H1 (cell line): ENCODE measurements around the gene G6PC3. TPM values are rescaled to one million over a fixed set of nuclear protein-coding genes. Genes with fewer than 3 reads are reported as not detected.

ENCODE experiments used
- CTCF ChIA-PET: fragments of 300-600 bp; sonication (Branson Sonifier 250); formaldehyde crosslinking; loops from one replicate; lab custom pipeline; 2021; ENCODE audit not compliant: partially characterized antibody; lab: Charles Lee
- POLR2A ChIA-PET: fragments of 300-600 bp; sonication (Branson Sonifier 250); formaldehyde crosslinking; loops from one replicate; lab custom pipeline; 2021; ENCODE audit warnings: inconsistent platforms; ENCODE audit not compliant: partially characterized antibody; lab: Charles Lee
- DNase-seq, 2 experiments: peaks; one replicate each; pipeline versions ENCODE4 v3.0.0 to v3.0.0-alpha.2; 2010 to 2022; ENCODE audit warnings: low spot score in 2 of 2, low read depth in 1 of 2, mixed read lengths in 1 of 2
- FAIRE-seq: peaks from 2 replicates; lab custom pipeline; 2011; peaks lifted over from hg19 to GRCh38; lab: Jason Lieb, UNC
- H2AFZ ChIP-seq: 2 replicates; pipeline ENCODE4 v1.8.1; 2012; ENCODE audit warnings: low read length, inconsistent platforms
- H2AK5ac ChIP-seq: 2 replicates; pipeline ENCODE4 v1.6.1; 2013; ENCODE audit warnings: low read depth, low read length
- H2BK120ac ChIP-seq: replicated peaks from 2 replicates; pipeline ENCODE3; 2013; ENCODE audit warnings: low read depth, low read length, inconsistent platforms
- H2BK12ac ChIP-seq: 2 replicates; pipeline ENCODE4 v1.6.1; 2013; ENCODE audit warnings: low read depth, low read length
- H2BK15ac ChIP-seq: 2 replicates; pipeline ENCODE4 v1.6.1; 2013; ENCODE audit warnings: low read length
- H2BK20ac ChIP-seq: 2 replicates; pipeline ENCODE4 v1.6.1; 2013; ENCODE audit warnings: low read length
- H2BK5ac ChIP-seq: 2 replicates; pipeline ENCODE4 v1.6.1; 2013; ENCODE audit warnings: low read depth, low read length
- H3K14ac ChIP-seq: 2 replicates; pipeline ENCODE4 v1.6.1; 2013; ENCODE audit warnings: inconsistent platforms; ENCODE audit not compliant: insufficient read length
- H3K18ac ChIP-seq: 2 replicates; pipeline ENCODE4 v1.6.1; 2013; ENCODE audit warnings: low read length; ENCODE audit errors: extremely low read depth
- H3K23ac ChIP-seq: 2 replicates; pipeline ENCODE4 v1.6.1; 2013; ENCODE audit warnings: inconsistent platforms; ENCODE audit not compliant: insufficient read length
- H3K23me2 ChIP-seq: 2 replicates; pipeline ENCODE4 v1.6.1; 2013; ENCODE audit warnings: low read depth, low read length
- H3K27ac ChIP-seq: 2 replicates; pipeline ENCODE4 v1.6.1; 2011; ENCODE audit warnings: low read depth, low read length, inconsistent platforms
- H3K27me3 ChIP-seq, 4 experiments: replicated peaks in 1 of 4; 1 replicate in 1 of 4; 2 replicates in 3 of 4; pipeline versions ENCODE4 v1.6.1 to v1.8.1; 2011 to 2013; ENCODE audit warnings: low read length in 3 of 4, mild to moderate bottlenecking in 3 of 4, inconsistent platforms in 2 of 4, mixed read lengths in 2 of 4, moderate library complexity in 1 of 4; ENCODE audit not compliant: control insufficient read depth in 3 of 4, insufficient read depth in 3 of 4; ENCODE audit errors: extremely low read depth in 1 of 4
- H3K36me3 ChIP-seq, 4 experiments: 2 replicates each; pipeline versions ENCODE4 v1.6.1 to v1.8.1; 2011 to 2013; ENCODE audit warnings: mild to moderate bottlenecking in 4 of 4, low read length in 3 of 4, moderate library complexity in 2 of 4, control low read depth in 1 of 4, inconsistent platforms in 1 of 4; ENCODE audit not compliant: insufficient read depth in 4 of 4, control insufficient read depth in 2 of 4
- H3K4ac ChIP-seq: replicated peaks from 2 replicates; pipeline ENCODE3; 2013; ENCODE audit warnings: low read length, low read depth, mixed read lengths, inconsistent platforms; ENCODE audit not compliant: insufficient read length
- H3K4me1 ChIP-seq, 4 experiments: replicated peaks in 1 of 4; 1 replicate in 1 of 4; 2 replicates in 3 of 4; pipeline versions ENCODE4 v1.6.1 to v1.8.1; 2011 to 2013; ENCODE audit warnings: low read length in 3 of 4, inconsistent platforms in 2 of 4, mixed read lengths in 1 of 4; ENCODE audit not compliant: insufficient read depth in 4 of 4, control insufficient read depth in 3 of 4
- H3K4me2 ChIP-seq, 2 experiments: 2 replicates each; pipeline versions ENCODE4 v1.6.1 to v1.8.1; 2011 to 2013; ENCODE audit warnings: low read depth in 2 of 2, low read length in 2 of 2, control low read depth in 1 of 2, inconsistent platforms in 1 of 2, mild to moderate bottlenecking in 1 of 2; ENCODE audit not compliant: insufficient read depth in 1 of 2
- H3K4me3 ChIP-seq, 4 experiments: fragments of 200-600, 300-600 bp in 1 of 4; sonication (generic), shearing (Covaris generic), sonication (Bioruptor Twin) in 1 of 4; 2 replicates each; pipeline versions ENCODE4 v1.5.1 to v1.8.1; 2011 to 2016; ENCODE audit warnings: low read length in 4 of 4, low read depth in 3 of 4, control low read depth in 2 of 4, inconsistent platforms in 2 of 4, mild to moderate bottlenecking in 2 of 4, mixed read lengths in 1 of 4, moderate library complexity in 1 of 4; ENCODE audit not compliant: insufficient read depth in 2 of 4; ENCODE audit errors: extremely low read depth in 1 of 4
- H3K56ac ChIP-seq: replicated peaks from 2 replicates; pipeline ENCODE3; 2013; ENCODE audit warnings: low read depth, mild to moderate bottlenecking, mixed read lengths, low read length, inconsistent platforms; ENCODE audit not compliant: insufficient read length
- H3K79me1 ChIP-seq: 2 replicates; pipeline ENCODE4 v1.6.1; 2013; ENCODE audit warnings: low read depth, low read length, control low read depth
- H3K79me2 ChIP-seq, 2 experiments: 2 replicates each; pipeline versions ENCODE4 v1.6.1 to v1.8.1; 2012 to 2013; ENCODE audit warnings: low read length in 2 of 2, mild to moderate bottlenecking in 2 of 2, inconsistent platforms in 1 of 2; ENCODE audit not compliant: insufficient read depth in 2 of 2, control insufficient read depth in 1 of 2
- H3K9ac ChIP-seq, 4 experiments: replicated peaks in 1 of 4; 1 replicate in 1 of 4; 2 replicates in 3 of 4; pipeline versions ENCODE4 v1.6.1 to v1.8.1; 2011 to 2013; ENCODE audit warnings: low read depth in 3 of 4, low read length in 3 of 4, control low read depth in 2 of 4, mild to moderate bottlenecking in 2 of 4, moderate library complexity in 2 of 4, inconsistent platforms in 1 of 4; ENCODE audit errors: extremely low read depth in 1 of 4
- H3K9me3 ChIP-seq, 2 experiments: 2 replicates each; pipeline versions ENCODE4 v1.6.1 to v1.8.1; 2012 to 2013; ENCODE audit warnings: mild to moderate bottlenecking in 2 of 2, moderate library complexity in 2 of 2, control low read depth in 1 of 2, inconsistent platforms in 1 of 2, low read depth in 1 of 2, low read length in 1 of 2, mixed read lengths in 1 of 2; ENCODE audit not compliant: insufficient read depth in 2 of 2
- H4K20me1 ChIP-seq, 2 experiments: replicated peaks in 1 of 2; 2 replicates each; pipeline versions ENCODE3 to v1.8.1; 2011 to 2013; ENCODE audit warnings: inconsistent platforms in 2 of 2, low read length in 2 of 2, mild to moderate bottlenecking in 1 of 2; ENCODE audit not compliant: insufficient read depth in 2 of 2, control insufficient read depth in 1 of 2
- H4K5ac ChIP-seq: 2 replicates; pipeline ENCODE4 v1.6.1; 2013; ENCODE audit warnings: low read length, low read depth, mixed read lengths, inconsistent platforms; ENCODE audit not compliant: insufficient read length
- H4K8ac ChIP-seq: 2 replicates; pipeline ENCODE4 v1.8.0; 2013; ENCODE audit warnings: mild to moderate bottlenecking, moderate library complexity, low read length, inconsistent platforms; ENCODE audit not compliant: insufficient read depth; ENCODE audit errors: extremely low read depth
- H4K91ac ChIP-seq: replicated peaks from 2 replicates; pipeline ENCODE3; 2013; ENCODE audit warnings: low read length, mixed read lengths, inconsistent platforms; ENCODE audit not compliant: insufficient read length
- ATF2 ChIP-seq: IDR thresholded peaks from 2 replicates; pipeline ENCODE4 v1.6.1; 2012; ENCODE audit warnings: low read length, inconsistent platforms
- KDM1A ChIP-seq: fragments of 200-600, 300-600 bp; sonication (generic); IDR thresholded peaks from 2 replicates; pipeline ENCODE4 v1.7.1; 2016; ENCODE audit warnings: mild to moderate bottlenecking, low read length, borderline replicate concordance
- KDM5A ChIP-seq: fragments of 200-600 bp; IDR thresholded peaks from 2 replicates; pipeline ENCODE4 v1.7.1; 2012; ENCODE audit warnings: mild to moderate bottlenecking, low read length, inconsistent platforms, mixed read lengths
- MAX ChIP-seq: IDR thresholded peaks from 2 replicates; pipeline ENCODE4 v1.6.1; 2012; ENCODE audit warnings: inconsistent platforms
- NANOG ChIP-seq: IDR thresholded peaks from 2 replicates; pipeline ENCODE4 v1.6.1; 2011; ENCODE audit warnings: low read length, low read depth, mild to moderate bottlenecking, inconsistent platforms; ENCODE audit not compliant: insufficient read depth, poor library complexity, severe bottlenecking
- RAD21 ChIP-seq, 2 experiments: IDR thresholded peaks in 1 of 2; conservative IDR thresholded peaks in 1 of 2; 2 replicates each; pipeline ENCODE4 v1.6.1; 2011; ENCODE audit warnings: low read depth in 2 of 2, low read length in 2 of 2, improper control_type of control experiment in 1 of 2, inconsistent platforms in 1 of 2, mild to moderate bottlenecking in 1 of 2, moderate library complexity in 1 of 2
- RXRA ChIP-seq: IDR thresholded peaks from 2 replicates; pipeline ENCODE4 v1.6.1; 2011; ENCODE audit warnings: low read depth, mild to moderate bottlenecking, low read length, moderate library complexity; ENCODE audit not compliant: insufficient read depth
- SIN3A ChIP-seq, 2 experiments: IDR thresholded peaks in 1 of 2; conservative IDR thresholded peaks in 1 of 2; 2 replicates each; pipeline ENCODE4 v1.6.1; 2011 to 2012; ENCODE audit warnings: low read length in 2 of 2, improper control_type of control experiment in 1 of 2, low read depth in 1 of 2, mild to moderate bottlenecking in 1 of 2
- SRF ChIP-seq: IDR thresholded peaks from 2 replicates; pipeline ENCODE4 v1.6.1; 2011; ENCODE audit warnings: mild to moderate bottlenecking, low read depth, low read length, moderate library complexity
- WGBS, 2 experiments: shearing (Covaris generic) in 1 of 2; methylation state at CpG; one replicate each; pipeline versions ENCODE4 v1.1.6 to v1.1.7; 2013 to 2015; ENCODE audit warnings: low lambda C conversion rate in 2 of 2, mixed read lengths in 2 of 2, inconsistent platforms in 1 of 2, low coverage in 1 of 2, missing lambda C conversion rate in 1 of 2; ENCODE audit not compliant: insufficient replicate concordance in 2 of 2, insufficient coverage in 1 of 2, insufficient read length in 1 of 2; ENCODE audit errors: extremely low coverage in 1 of 2, missing lambda C conversion rate in 1 of 2; 5-methylcytosine and 5-hydroxymethylcytosine counted together
- polyA plus RNA-seq, 7 experiments: library from polyadenylated mRNA; depleted of rRNA in 3 of 7; stranded (reverse) in 5 of 7; unstranded in 2 of 7; fragments of >200 nt in 5 of 7; fragments of 200-250 nt in 2 of 7; gene quantifications; 1 replicate in 5 of 7; 2 replicates in 1 of 7; 4 replicates in 1 of 7; pipeline versions ENCODE4 v1.2.1 to v1.2.3, GENCODE V29; 2011 to 2013; ENCODE audit warnings: missing spikeins in 2 of 7, mixed read lengths in 2 of 7
- total RNA-seq: library from RNA; stranded (reverse); fragmentation: NEBNext Ultra II Directional; extraction: Animal tissue kit (Norgen Biotek cat#: 25700); gene quantifications from 2 replicates; pipeline ENCODE4 v1.2.1, GENCODE V29; 2021

Gene G6PC3
- total and polyA plus RNA-seq, 2 of the 8 experiments (the other 6 are each of a cell fraction or from before 2014, with no cell fraction given), result 104 to 343 TPM

GRCh38 chr17:44082256-44082927 is 11.9 kb downstream of the G6PC3 start:
- Histone ChIP-seq H4K91ac (no peak overlapping the region), H2AFZ (no peak overlapping the region), H3K4me1 (peaks cover 3 to 14% (median 9%) of the 10 kb centered on the region in 4 experiments), H3K18ac (no peak overlapping the region), H2BK20ac (no peak overlapping the region), H3K9ac (no peak overlapping the region), H2BK15ac (no peak overlapping the region; the same call in 1 of the 2 replicates), H2BK120ac (no peak overlapping the region), H2BK12ac (no peak overlapping the region), H2BK5ac (no peak overlapping the region), H3K4me2 (no peak overlapping the region), H4K8ac (peak overlapping the region; percentile 28; the same call in 1 of the 2 replicates), H2AK5ac (no peak overlapping the region), H3K79me2 (no peaks in the 10 kb centered on the region), H3K23ac (no peak overlapping the region), H3K9me3 (no peaks in the 10 kb centered on the region), H3K23me2 (peaks cover 4% of the 10 kb centered on the region; the same call in 1 of the 2 replicates), H3K27ac (no peak overlapping the region), H4K20me1 (peaks cover 0 to 11% of the 10 kb centered on the region in 2 experiments), H3K4me3 (no peak overlapping the region), H3K4ac (no peak overlapping the region), H3K79me1 (peaks cover 7% of the 10 kb centered on the region; the same call in 1 of the 2 replicates), H4K5ac (no peak overlapping the region), H3K56ac (no peak overlapping the region), H3K36me3 (peaks cover 5 to 27% (median 22%) of the 10 kb centered on the region in 4 experiments; a peak in 7 of 8 replicates), H3K14ac (no peak overlapping the region), H3K27me3 (no peaks in the 10 kb centered on the region)
- 93% methylated on average over 20 of the region's 21 CpGs; no CpG with 5 or more reads in 1 of the 2 experiments for WGBS, 2 experiments
- DNase-seq (no peak), FAIRE-seq (no peak)
- ChIA-PET POLR2A (interaction anchor here (0.9 to 5.7 kb wide), 4 partner anchors 9 to 18 kb away, joined by 3 to 33 read pairs (median 4); partner anchors contain the start of gene G6PC3), CTCF (interaction anchor here (1.1 to 34.4 kb wide), 5 partner anchors 10 to 87 kb away, joined by 3 to 638 read pairs (median 21); partner anchors contain the start of genes ASB16, G6PC3 and HDAC5)
- TF ChIP-seq ATF2 (no peak), RAD21 (IDR thresholded peaks at IDR 0.05 in 1 of 2, conservative IDR thresholded peaks at IDR 0.05 in 1 of 2; ENCODE audit: low read depth in 2 of 2, low read length in 2 of 2) (no peak), KDM1A (no peak), RXRA (no peak), NANOG (no peak), SIN3A (conservative IDR thresholded peaks at IDR 0.05 in 1 of 2, IDR thresholded peaks at IDR 0.05 in 1 of 2; ENCODE audit: low read depth in 1 of 2, low read length in 2 of 2) (no peak), MAX (no peak), KDM5A (no peak), SRF (no peak)
